Measurements from ENCODE around the gene ABCA6. TPM values are rescaled to one million over a fixed set of nuclear protein-coding genes. Genes with fewer than 3 reads are reported as not detected.

ABCA6 gene
- polyA plus RNA-seq, 2 of the 4 experiments (the other 2 are of a cell fraction), result 0.05 TPM; not detected in 1

GRCh38 chr17:69090365-69090764 is 51.3 kb downstream of the ABCA6 start:
- H3K4me1 ChIP-seq, result no peaks in the 10 kb centered on the region
- ChIA-PET POLR2A (no interaction called here), CTCF (interaction anchor here (1.0 kb wide), 1 partner anchor 146 kb away, joined by 6 read pairs; no protein-coding TSS in a partner anchor)
- H3K4me3 ChIP-seq, result no peak overlapping the region
- DNase-seq (ENCODE audit: low read depth in 1 of 2, low spot score in 1 of 2) (no peak), FAIRE-seq (no peak), ATAC-seq (no peak)
- H3K4me2 ChIP-seq, result no peak overlapping the region
- TF ChIP-seq ZSCAN20 (CRISPR knock-in tag; IDR thresholded peaks at IDR 0.05) (no peak), NR3C1 (IDR thresholded peaks at IDR 0.05) (no peak), FOSL2 (IDR thresholded peaks at IDR 0.05) (no peak), FOSL2 (CRISPR knock-in tag; IDR thresholded peaks at IDR 0.05) (no peak), PBX3 (IDR thresholded peaks at IDR 0.05) (no peak), FOSB (CRISPR knock-in tag; IDR thresholded peaks at IDR 0.05) (no peak), HOXA7 (CRISPR knock-in tag; IDR thresholded peaks at IDR 0.05) (no peak), CBX2 (IDR thresholded peaks at IDR 0.05; ENCODE audit: borderline replicate concordance, low read depth) (no peak), REST (IDR thresholded peaks at IDR 0.05) (no peak)
- no peaks in the 10 kb centered on the region for H3K9me3 ChIP-seq
- H3K27ac ChIP-seq, result no peak overlapping the region
- 58% methylated on average over 4 of the region's 4 CpGs for WGBS (ENCODE audit: missing lambda C conversion rate)

GRCh38 chr17:69088643-69089200 is 53.0 kb downstream of the ABCA6 start:
- no peak for DNase-seq (ENCODE audit: low read depth in 1 of 2, low spot score in 1 of 2)
- ChIA-PET CTCF (interaction anchor here (1.2 kb wide), 1 partner anchor 33 kb away, joined by 3 read pairs; no protein-coding TSS in a partner anchor), POLR2A (no interaction called here)
- H3K4me2 ChIP-seq, result no peak overlapping the region
- WGBS (ENCODE audit: missing lambda C conversion rate), result 21% methylated on average over 4 of the region's 4 CpGs
- H3K4me3 ChIP-seq, result no peak overlapping the region
- H3K9me3 ChIP-seq, result no peaks in the 10 kb centered on the region
- H3K27ac ChIP-seq, result no peak overlapping the region
- no peak for TF ChIP-seq MAFK (IDR thresholded peaks at IDR 0.05; ENCODE audit: partially characterized antibody)
- no peak for TF ChIP-seq HEYL (CRISPR knock-in tag; IDR thresholded peaks at IDR 0.05)
- no peak for TF ChIP-seq ATOH8 (CRISPR knock-in tag; IDR thresholded peaks at IDR 0.05; ENCODE audit: low read depth)
- no peak for TF ChIP-seq PHF8 (IDR thresholded peaks at IDR 0.05; ENCODE audit: borderline replicate concordance, low read depth)
- no peak for TF ChIP-seq USF2 (IDR thresholded peaks at IDR 0.05)
- no peak for TF ChIP-seq FOXS1 (CRISPR knock-in tag; IDR thresholded peaks at IDR 0.05)
- no peaks in the 10 kb centered on the region for H3K4me1 ChIP-seq
- no peak for ATAC-seq
- no peak for FAIRE-seq

GRCh38 chr17:69086641-69087040 is 55.1 kb downstream of the ABCA6 start:
- no peaks in the 10 kb centered on the region for H3K4me1 ChIP-seq
- WGBS (ENCODE audit: missing lambda C conversion rate), result 92% methylated on average over 1 of the region's 1 CpG
- H3K27ac ChIP-seq, result no peak overlapping the region
- H3K4me2 ChIP-seq, result no peak overlapping the region
- FAIRE-seq (no peak), DNase-seq (ENCODE audit: low read depth in 1 of 2, low spot score in 1 of 2) (no peak), ATAC-seq (no peak)
- CTCF ChIA-PET, result interaction anchor here (0.8 to 1.7 kb wide), 3 partner anchors 13 to 147 kb away, joined by 3 to 5 read pairs (median 4); no protein-coding TSS in a partner anchor
- POLR2A ChIA-PET, result no interaction called here
- no peak overlapping the region for H3K4me3 ChIP-seq
- TF ChIP-seq PBX3 (IDR thresholded peaks at IDR 0.05), result no peak
- TF ChIP-seq CTCF (IDR thresholded peaks at IDR 0.05), result no peak
- TF ChIP-seq JUNB (IDR thresholded peaks at IDR 0.05), result no peak
- no peak for TF ChIP-seq BHLHE40 (IDR thresholded peaks at IDR 0.05; ENCODE audit: low read depth, low read length)
- no peak for TF ChIP-seq SREBF2 (IDR thresholded peaks at IDR 0.05)
- no peak for TF ChIP-seq ESRRA (IDR thresholded peaks at IDR 0.05; ENCODE audit: borderline replicate concordance, low read length)
- TF ChIP-seq POLR2AphosphoS2 (conservative IDR thresholded peaks at IDR 0.05; ENCODE audit: low read length), result no peak
- no peak for TF ChIP-seq ZSCAN20 (CRISPR knock-in tag; IDR thresholded peaks at IDR 0.05)
- no peak for TF ChIP-seq CEBPB (IDR thresholded peaks at IDR 0.05)
- H3K9me3 ChIP-seq, result peaks cover 11% of the 10 kb centered on the region
